ENCODE measurements around the gene OR51F1. TPM values are rescaled to one million over a fixed set of nuclear protein-coding genes. Genes with fewer than 3 reads are reported as not detected.

OR51F1 gene, protein sequence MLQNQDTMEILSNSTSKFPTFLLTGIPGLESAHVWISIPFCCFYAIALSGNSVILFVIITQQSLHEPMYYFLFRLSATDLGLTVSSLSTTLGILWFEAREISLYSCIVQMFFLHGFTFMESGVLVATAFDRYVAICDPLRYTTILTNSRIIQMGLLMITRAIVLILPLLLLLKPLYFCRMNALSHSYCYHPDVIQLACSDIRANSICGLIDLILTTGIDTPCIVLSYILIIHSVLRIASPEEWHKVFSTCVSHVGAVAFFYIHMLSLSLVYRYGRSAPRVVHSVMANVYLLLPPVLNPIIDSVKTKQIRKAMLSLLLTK
- total RNA-seq (not detected in 2 replicates), polyA plus RNA-seq (not detected in 2 replicates), polyA minus RNA-seq (not detected in 2 replicates)
- not detected for total RNA-seq (2013)

DNA sequence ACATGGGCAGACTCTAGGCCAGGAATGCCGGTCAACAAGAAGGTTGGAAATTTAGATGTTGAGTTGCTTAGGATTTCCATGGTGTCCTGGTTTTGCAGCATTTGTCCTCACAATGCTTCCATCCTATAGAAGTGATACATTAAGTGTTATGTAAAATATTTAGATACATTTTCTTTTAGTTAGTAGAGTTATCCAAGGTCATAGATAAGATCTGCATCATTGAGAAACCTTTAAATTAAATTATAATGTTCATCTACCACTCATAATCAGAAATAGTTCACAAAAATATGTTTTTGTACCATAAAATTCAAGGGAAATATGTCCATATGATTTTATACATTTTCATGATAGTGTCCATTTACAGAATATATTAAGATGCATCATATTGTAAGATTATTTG is at the start of gene OR51F1:
Gene OR51F1, minus strand, starts transcription at position 101 of the 400 bp plus-strand sequence. Its CDS starts 0 bp downstream, at position 101.
- ATAC-seq (ENCODE audit: low read depth): no peak
- Histone ChIP-seq H3K9ac (ENCODE audit: low read length) (no peak within 1 kb of the TSS), H3K4me3 (ENCODE audit: control extremely low read depth in 1 of 5, extremely low read depth in 1 of 5, insufficient read depth in 1 of 5, low read depth in 2 of 5, low read length in 4 of 5) (no peak within 1 kb of the TSS), H3K36me3 (replicated peaks in 1 of 2; ENCODE audit: control extremely low read depth in 1 of 2, control insufficient read depth in 1 of 2, extremely low read depth in 1 of 2, insufficient read depth in 2 of 2, low read length in 1 of 2) (no peaks in the 10 kb centered on the region), H3K4me2 (replicated peaks; ENCODE audit: low read depth, low read length, poor library complexity, severe bottlenecking) (no peak within 1 kb of the TSS), H4K20me1 (ENCODE audit: control insufficient read depth, insufficient read depth, low read length, poor library complexity, severe bottlenecking) (no peaks in the 10 kb centered on the region), H3K27ac (ENCODE audit: low read length in 2 of 2) (no peak within 1 kb of the TSS), H2AFZ (ENCODE audit: insufficient read depth, low read depth, low read length, poor library complexity, severe bottlenecking) (no peak within 1 kb of the TSS), H3K79me2 (ENCODE audit: control insufficient read depth, insufficient read depth, low read length) (no peaks in the 10 kb centered on the region), H3K9me3 (ENCODE audit: control extremely low read depth in 1 of 3, control insufficient read depth in 2 of 3, insufficient read depth in 1 of 3, low read length in 2 of 3) (no peaks in the 10 kb centered on the region), H3K4me1 (ENCODE audit: control insufficient read depth in 2 of 2, insufficient read depth in 2 of 2, low read length in 2 of 2) (no peaks in the 10 kb centered on the region), H3K27me3 (replicated peaks in 1 of 4; ENCODE audit: control extremely low read depth in 1 of 4, control insufficient read depth in 3 of 4, insufficient read depth in 4 of 4, low read length in 3 of 4) (no peaks in the 10 kb centered on the region)
- no peaks in the 10 kb centered on the region for H3K9me3 Mint-ChIP-seq (ENCODE audit: insufficient read depth)
- TF ChIP-seq CTCF (IDR thresholded peaks at IDR 0.05) (no peak), EZH2 (IDR thresholded peaks at IDR 0.05; ENCODE audit: borderline replicate concordance, insufficient read depth, low read depth, low read length, poor library complexity, severe bottlenecking) (no peak)
- whole genome bisulfite sequencing (ENCODE audit: insufficient coverage): 100% methylated on average over 1 of the region's 1 CpG
- no peaks in the 10 kb centered on the region for H3K4me1 Mint-ChIP-seq
- intact Hi-C loops (cut with micrococcal nuclease): no loop called here
- ChIA-PET POLR2A (no interaction called here), CTCF (no interaction called here)
- H3K27ac Mint-ChIP-seq: no peak within 1 kb of the TSS
- DNase-seq: no peak
- no peaks in the 10 kb centered on the region for H3K27me3 Mint-ChIP-seq
- H3K4me3 Mint-ChIP-seq: no peak within 1 kb of the TSS

DNA sequence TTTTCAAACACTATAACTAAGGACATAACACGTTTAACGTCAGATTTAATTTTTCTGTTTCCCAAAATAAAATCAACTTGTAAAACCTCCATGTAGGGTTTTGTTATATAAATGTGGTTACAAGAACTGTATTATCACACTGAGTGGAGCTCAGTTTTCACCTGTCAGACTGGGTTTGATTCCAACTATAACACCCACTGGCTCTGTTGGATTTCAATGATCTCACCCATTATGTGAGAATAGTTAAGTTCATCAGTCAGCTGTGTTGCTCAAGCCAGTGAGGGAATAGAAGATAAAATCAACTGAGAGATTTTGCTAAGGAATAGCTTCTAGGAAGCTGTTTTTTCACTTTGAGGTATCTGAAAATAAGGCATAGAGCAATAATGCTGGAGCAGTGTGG is 39.5 kb upstream of the OR51F1 start:
- Histone ChIP-seq H3K27ac (ENCODE audit: low read length in 2 of 2) (no peak overlapping the region), H3K36me3 (replicated peaks in 1 of 2; ENCODE audit: control extremely low read depth in 1 of 2, control insufficient read depth in 1 of 2, extremely low read depth in 1 of 2, insufficient read depth in 2 of 2, low read length in 1 of 2) (no peaks in the 10 kb centered on the region), H3K4me1 (ENCODE audit: control insufficient read depth in 2 of 2, insufficient read depth in 2 of 2, low read length in 2 of 2) (no peaks in the 10 kb centered on the region), H3K4me2 (replicated peaks; ENCODE audit: low read depth, low read length, poor library complexity, severe bottlenecking) (no peak overlapping the region), H3K9me3 (ENCODE audit: control extremely low read depth in 1 of 3, control insufficient read depth in 2 of 3, insufficient read depth in 1 of 3, low read length in 2 of 3) (no peaks in the 10 kb centered on the region), H2AFZ (ENCODE audit: insufficient read depth, low read depth, low read length, poor library complexity, severe bottlenecking) (no peak overlapping the region), H3K79me2 (ENCODE audit: control insufficient read depth, insufficient read depth, low read length) (no peaks in the 10 kb centered on the region), H3K9ac (ENCODE audit: low read length) (no peak overlapping the region), H3K4me3 (ENCODE audit: control extremely low read depth in 1 of 5, extremely low read depth in 1 of 5, insufficient read depth in 1 of 5, low read depth in 2 of 5, low read length in 4 of 5) (no peak overlapping the region), H3K27me3 (replicated peaks in 1 of 4; ENCODE audit: control extremely low read depth in 1 of 4, control insufficient read depth in 3 of 4, insufficient read depth in 4 of 4, low read length in 3 of 4) (no peaks in the 10 kb centered on the region), H4K20me1 (ENCODE audit: control insufficient read depth, insufficient read depth, low read length, poor library complexity, severe bottlenecking) (no peaks in the 10 kb centered on the region)
- DNase-seq (no peak), ATAC-seq (ENCODE audit: low read depth) (no peak)
- intact Hi-C loops (cut with micrococcal nuclease): no loop called here
- CTCF ChIA-PET: no interaction called here
- WGBS (ENCODE audit: insufficient coverage): no CpG with 5 or more reads among the region's 2 CpGs
- H3K27me3 Mint-ChIP-seq: peaks cover 5% of the 10 kb centered on the region
- no peak overlapping the region for H3K27ac Mint-ChIP-seq
- no peak for TF ChIP-seq CTCF (IDR thresholded peaks at IDR 0.05)
- no peak for TF ChIP-seq EZH2 (IDR thresholded peaks at IDR 0.05; ENCODE audit: borderline replicate concordance, insufficient read depth, low read depth, low read length, poor library complexity, severe bottlenecking)
- H3K9me3 Mint-ChIP-seq (ENCODE audit: insufficient read depth): peaks cover 2% of the 10 kb centered on the region
- POLR2A ChIA-PET: no interaction called here
- no peaks in the 10 kb centered on the region for H3K4me1 Mint-ChIP-seq
- H3K4me3 Mint-ChIP-seq: no peak overlapping the region
